GM12892 (cell line): Measurements from ENCODE around the gene AKAP11.

Experiments used
- POLR2A ChIP-seq: IDR thresholded peaks from 2 replicates; pipeline ENCODE4 v1.6.1; 2011; ENCODE audit warnings: low read depth, low read length, control low read depth
- POLR2AphosphoS5 ChIP-seq: IDR thresholded peaks from 2 replicates; pipeline ENCODE4 v1.6.1; 2011; ENCODE audit warnings: low read depth, low read length, control low read depth

DNA sequence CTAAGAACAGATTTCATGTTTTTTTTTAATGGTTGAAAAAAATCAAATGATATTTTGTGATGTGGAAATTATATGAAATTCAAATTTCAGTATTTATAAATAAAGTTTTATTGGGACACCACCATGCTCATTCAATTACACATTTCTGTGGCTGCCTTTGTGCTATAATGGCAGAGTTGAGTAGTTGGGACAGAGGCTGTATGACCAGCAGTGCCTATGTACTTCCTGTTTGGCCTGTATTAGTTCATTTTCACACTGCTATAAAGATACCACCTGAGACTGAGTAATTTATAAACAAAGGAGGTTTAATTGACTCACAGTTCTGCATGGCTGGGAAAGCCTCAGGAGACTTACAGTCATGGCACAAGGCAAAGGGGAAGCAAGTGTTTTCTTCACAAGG lies 33.6 kb downstream of the AKAP11 start:
- TF ChIP-seq POLR2A (no peak), POLR2AphosphoS5 (no peak)
